H1 (cell line): ENCODE results near the gene SPTBN5. TPM values are rescaled to one million over a fixed set of nuclear protein-coding genes. Genes with fewer than 3 reads are reported as not detected.

Experiments used
- CHD7 ChIP-seq: fragments of 300-600 bp; sonication (generic); IDR thresholded peaks from 2 replicates; pipeline ENCODE4 v1.7.1; 2012; ENCODE audit warnings: low read length, moderate library complexity, mild to moderate bottlenecking, inconsistent platforms; ENCODE audit not compliant: insufficient replicate concordance
- polyA plus RNA-seq, 7 experiments: library from polyadenylated mRNA; depleted of rRNA in 3 of 7; stranded (reverse) in 5 of 7; unstranded in 2 of 7; fragments of >200 nt in 5 of 7; fragments of 200-250 nt in 2 of 7; gene quantifications; 1 replicate in 5 of 7; 2 replicates in 1 of 7; 4 replicates in 1 of 7; pipeline versions ENCODE4 v1.2.1 to v1.2.3, GENCODE V29; 2011 to 2013; ENCODE audit warnings: missing spikeins in 2 of 7, mixed read lengths in 2 of 7
- total RNA-seq: library from RNA; stranded (reverse); fragmentation: NEBNext Ultra II Directional; extraction: Animal tissue kit (Norgen Biotek cat#: 25700); gene quantifications from 2 replicates; pipeline ENCODE4 v1.2.1, GENCODE V29; 2021

Gene SPTBN5
- total and polyA plus RNA-seq, 2 of the 8 experiments (the other 6 are each of a cell fraction or from before 2014, with no cell fraction given) = 0.32 to 0.84 TPM

- TF ChIP-seq CHD7 = no peak
These were observed 46.6 kb downstream of the SPTBN5 start (continued) for GRCh38 chr15:41847206-41847605.
